ENCODE results near the gene SUGCT.
"Not testable (repeated sequence)": the region's sequence is repeated elsewhere in the genome, so short reads cannot be mapped to it uniquely, and the experiment has no call there.

The SUGCT gene

GRCh38 chr7:40341836-40342235 is 207.0 kb downstream of the SUGCT start:
- no peak for DNase-seq

DNA sequence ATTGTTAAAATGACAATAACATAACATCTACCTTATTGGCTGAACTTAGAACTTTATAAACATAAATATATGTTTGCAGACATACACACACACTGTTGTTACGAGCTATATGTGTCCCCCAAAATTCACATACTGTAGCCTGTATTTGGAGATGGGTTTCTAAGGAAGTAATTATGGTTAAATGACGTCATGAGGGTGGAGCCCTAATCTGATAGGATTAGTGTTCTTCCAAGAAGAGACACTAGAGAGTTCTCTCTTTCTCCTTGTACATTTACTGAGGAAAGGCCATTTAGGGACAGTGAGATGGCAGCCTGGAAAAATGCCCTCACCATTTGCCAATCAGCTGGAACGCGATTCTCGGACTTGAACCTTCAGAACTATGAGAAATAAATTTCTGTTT is 211.7 kb downstream of the SUGCT start:
- no peak for DNase-seq

- DNase-seq: no peak
These were observed 213.4 kb downstream of the SUGCT start for GRCh38 chr7:40348126-40348728.

GRCh38 chr7:40350100-40350499 is 215.3 kb downstream of the SUGCT start:
- DNase-seq: no peak

DNA sequence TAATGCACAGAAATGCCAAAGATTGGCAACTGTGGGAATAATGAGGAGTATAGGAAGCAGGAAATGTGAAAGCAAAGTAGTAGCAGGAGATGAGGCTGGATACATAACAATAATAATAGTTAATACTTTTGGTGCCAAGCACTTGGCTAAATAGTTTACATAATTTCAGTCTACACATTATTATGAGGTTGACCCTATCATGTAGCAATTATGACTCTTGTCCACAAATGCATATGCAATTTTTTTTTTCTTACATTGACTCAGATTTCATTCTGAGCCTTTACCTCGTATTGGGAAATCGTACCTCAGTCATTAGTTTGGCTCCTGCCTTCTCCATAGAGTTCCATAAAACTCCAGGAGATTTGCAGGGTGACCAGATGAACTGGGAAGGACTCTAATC is 219.9 kb downstream of the SUGCT start:
- DNase-seq: no peak

DNA sequence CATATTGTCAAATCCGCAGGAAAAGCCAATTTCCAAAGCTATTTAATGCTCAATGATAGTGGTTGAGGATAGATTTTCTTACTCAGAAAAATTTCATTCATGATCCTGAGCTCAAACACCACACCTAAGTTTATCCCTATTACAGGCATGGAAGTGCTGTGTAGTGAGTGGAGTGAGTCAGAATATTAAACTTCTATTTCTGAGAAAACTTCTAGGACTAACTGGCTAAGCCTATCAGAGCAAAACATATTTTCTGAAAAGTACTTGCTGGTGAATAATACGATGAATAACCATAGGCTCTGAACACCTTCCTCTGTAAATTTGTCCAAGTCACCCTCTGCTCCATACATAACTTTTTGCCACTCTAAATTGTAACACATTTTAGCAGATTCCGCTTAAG is 221.5 kb downstream of the SUGCT start:
- DNase-seq: no peak

DNA sequence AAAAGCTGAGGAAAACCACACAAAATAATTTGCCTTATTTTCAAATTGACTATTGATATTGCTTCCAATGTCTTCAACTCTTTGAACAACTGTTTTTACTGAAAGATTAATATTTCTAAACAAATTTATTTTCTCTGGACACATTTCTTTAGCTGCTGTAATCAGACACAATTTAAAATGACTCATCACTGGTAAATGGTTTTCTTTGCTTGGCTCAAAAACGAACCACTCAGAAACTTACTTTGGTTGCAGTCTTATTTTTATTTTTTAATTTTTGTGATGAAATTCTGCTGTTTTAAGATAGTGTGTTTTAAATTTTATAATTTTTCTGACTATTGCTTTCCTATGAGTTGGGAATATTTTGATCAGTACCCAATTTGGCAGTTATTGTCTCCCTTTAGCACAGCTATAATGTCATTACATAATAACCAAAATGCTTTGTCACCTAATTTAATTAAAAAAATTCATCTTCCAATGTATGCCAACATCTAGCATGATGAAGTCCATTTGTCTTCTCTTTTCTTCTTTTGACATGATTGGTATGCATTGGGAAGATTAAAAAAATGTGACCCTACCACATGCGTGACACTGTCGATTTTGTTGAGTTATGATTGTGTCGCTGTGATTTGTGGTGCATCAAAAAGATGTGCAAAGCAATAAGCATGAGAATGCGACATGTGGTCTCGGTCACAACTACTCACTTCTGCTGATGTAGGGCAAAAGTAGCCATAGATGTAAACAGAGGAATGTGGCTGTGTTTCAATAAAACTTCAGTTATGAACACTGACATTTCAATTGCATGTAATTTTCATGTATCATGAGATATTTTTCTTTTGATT is 222.3 kb downstream of the SUGCT start:
- no peak for DNase-seq

GRCh38 chr7:40369641-40370277 is 235.0 kb downstream of the SUGCT start:
- DNase-seq: no peak

- no peak for DNase-seq
These were observed 237.1 kb downstream of the SUGCT start for GRCh38 chr7:40371806-40372440.

DNA sequence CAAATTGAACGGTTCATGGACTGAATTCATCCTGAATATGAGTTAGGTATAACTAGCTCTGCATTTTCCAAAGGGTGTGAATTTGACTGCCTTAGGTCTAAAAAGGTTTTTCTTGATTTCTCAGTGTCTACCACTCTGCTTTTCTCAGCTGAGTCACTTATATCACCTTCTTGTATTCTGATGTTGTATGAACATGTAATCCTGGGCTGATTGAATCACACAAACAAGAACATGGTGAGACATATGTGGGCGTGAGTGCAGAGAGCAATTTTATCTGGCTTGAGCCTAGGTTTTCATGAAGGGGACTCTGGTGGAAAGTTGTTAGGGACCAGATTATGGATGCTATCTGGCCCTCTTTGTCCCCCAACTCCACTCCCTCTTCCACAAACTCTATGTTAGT is 239.8 kb downstream of the SUGCT start:
- no peak for DNase-seq

GRCh38 chr7:40380111-40380510 is 245.3 kb downstream of the SUGCT start:
- no peak for DNase-seq

DNA sequence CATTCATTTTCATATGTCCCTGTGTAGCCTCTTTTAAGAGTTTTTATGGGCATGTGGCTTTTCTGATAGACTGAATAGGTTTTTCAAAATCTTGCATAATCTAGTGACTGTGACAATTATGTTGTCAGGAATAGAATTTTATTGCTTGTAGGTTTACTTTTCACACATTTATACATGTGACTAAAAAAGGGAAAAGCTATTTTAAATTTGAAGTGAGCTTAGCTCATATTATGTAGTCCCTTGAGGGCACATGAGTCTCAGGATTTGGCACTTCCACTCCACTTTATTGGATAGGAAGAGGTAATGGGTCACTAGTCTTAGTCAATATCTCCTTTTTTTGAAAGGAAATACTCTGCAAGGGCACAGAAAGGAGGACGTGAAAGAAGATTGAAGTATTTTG is 247.3 kb downstream of the SUGCT start:
- no peak for DNase-seq

DNA sequence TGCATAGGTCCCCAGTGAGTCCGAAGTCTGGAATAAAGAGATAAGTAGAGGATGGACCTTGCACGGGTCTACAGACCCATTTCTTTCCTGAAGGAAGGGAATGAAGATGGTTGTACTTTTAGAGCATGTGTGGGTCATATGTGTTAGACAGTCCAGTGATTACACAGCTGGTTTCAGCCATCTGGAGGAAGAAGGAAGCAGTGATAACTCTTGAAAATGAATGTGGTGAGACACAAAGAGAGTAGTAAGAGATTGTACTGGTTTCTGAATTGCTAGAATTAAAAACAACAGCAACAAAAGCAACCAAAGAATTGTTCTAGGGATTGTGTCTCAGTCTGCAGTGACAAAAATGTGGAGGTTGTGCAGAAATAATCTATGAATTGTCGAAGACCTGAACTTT is 258.9 kb downstream of the SUGCT start:
- DNase-seq: no peak

DNA sequence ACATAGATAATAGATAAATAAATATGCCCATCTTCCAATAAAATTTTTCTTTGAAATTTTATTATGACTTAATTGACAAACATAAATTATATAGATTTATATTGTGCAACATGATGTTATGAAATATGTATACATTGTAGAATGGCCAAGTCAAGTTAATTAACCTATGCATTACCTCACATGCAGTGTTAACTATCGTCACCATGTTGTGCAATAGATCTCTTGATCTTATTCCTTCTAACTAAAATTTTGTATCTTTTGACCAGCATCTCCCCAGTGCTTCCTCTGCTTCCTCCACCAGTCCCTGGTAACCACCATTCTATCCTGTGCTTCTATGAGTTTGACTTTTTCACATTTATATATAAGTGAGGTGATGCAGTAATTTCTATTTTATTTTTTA is 259.6 kb downstream of the SUGCT start:
- no peak for DNase-seq

- DNase-seq: no peak
These were observed 265.7 kb downstream of the SUGCT start for GRCh38 chr7:40400525-40400924.

DNA sequence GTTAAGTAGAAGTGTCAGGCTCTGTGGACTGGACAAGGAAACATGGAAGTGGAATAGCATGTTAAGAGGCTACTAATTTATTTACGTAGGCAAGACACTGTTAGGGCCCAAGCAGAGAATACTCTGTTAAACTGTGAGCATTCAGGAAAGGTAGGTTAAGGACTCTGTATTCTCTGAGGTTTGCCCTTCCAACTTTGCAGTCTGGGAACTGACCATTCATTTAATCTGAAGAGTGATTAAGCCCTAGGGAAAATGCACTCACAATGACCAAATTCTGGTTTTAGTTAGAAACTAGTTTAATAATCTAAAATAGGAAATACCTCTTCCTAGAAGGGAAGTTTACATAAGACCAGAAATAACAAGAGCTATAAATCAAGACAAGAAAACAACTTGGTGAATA is 266.6 kb downstream of the SUGCT start:
- DNase-seq: no peak

- DNase-seq: no peak
These were observed 267.9 kb downstream of the SUGCT start for GRCh38 chr7:40402661-40403060.

DNA sequence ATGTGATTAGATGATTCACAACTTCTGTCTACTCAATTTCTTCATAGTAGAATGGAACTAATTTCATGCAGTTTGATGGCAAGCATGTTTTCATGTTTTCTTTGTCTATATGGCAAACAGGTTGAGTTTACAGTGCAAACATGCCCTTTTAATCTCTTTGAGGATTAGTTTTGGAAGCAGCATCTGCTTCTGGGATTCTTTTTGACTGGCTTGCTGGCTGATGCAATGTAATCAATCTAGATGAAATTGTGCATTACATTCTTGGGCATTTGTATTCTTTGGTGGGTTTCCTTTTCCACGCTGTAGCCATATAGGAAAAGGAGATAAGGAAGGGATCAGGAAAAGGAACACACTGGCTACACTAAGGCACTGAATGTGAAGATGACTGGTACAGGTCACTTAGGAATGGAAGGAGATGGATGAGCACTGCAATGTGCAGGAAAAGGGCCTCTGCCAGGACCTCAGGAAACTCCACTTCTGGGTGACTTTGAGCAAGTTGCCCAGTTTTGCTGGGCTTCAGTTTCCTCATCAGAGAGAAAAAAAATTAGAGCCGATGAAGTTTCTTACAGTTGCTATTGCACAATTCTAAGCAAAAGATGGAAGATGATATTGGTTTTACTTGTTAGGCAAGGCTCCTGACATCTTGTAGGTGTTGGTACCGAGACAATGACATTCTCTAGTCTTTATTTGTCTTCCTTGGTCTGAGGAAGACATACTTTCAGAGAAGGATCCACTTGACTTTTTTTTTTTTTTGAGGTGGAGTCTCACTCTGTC is 269.1 kb downstream of the SUGCT start:
- DNase-seq: no peak

- DNase-seq: no peak
These were observed 271.2 kb downstream of the SUGCT start for GRCh38 chr7:40405991-40406390.

- no peak for DNase-seq
These were observed 277.5 kb downstream of the SUGCT start for GRCh38 chr7:40412323-40412722.

DNA sequence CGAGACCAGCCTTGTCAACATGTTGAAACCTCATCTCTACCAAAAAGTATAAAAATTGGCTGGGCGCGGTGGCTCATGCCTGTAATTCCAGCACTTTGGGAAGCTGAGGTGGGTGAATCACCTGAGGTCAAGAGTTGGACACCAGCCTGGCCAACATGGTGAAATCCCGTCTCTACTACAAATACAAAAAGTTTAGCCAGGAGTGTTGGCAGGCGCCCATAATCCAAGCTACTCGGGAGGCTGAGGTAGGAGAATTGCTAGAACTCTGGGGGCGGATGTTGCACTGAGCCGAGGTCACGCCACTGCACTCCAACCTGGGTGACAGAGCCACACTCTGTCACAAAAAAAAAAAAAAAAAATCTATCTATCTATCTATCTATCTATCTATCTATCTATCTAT is 279.9 kb downstream of the SUGCT start:
- not testable (repeated sequence) for DNase-seq

GRCh38 chr7:40418448-40418847 is 283.6 kb downstream of the SUGCT start:
- DNase-seq: no peak

GRCh38 chr7:40418983-40419382 is 284.2 kb downstream of the SUGCT start:
- DNase-seq: no peak

All from suppressor macrophage treated with lipopolysaccharide for 4 hours (primary cell).